ENCODE data around the gene KLHL29.

DNA sequence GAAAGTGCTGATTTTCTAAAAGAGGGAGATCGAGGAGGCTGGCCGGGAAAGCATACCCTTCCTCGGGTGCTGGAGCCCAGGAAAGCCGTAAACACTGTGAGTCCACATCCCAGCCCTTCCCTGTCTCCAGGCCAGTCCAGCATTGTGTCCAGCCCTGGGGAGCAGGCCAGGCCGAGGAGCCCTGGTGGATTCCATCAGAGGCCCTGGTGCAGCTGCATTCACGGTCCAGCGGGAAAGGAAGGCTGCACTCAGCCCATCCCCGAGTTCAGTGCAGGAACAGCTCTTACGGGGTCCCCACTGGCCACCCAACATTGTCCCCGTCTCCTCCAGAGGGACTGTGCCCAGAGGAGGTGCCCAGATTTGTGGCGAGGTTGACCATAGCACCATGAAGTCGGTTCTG, 218.6 kb downstream of the KLHL29 start:
- TF ChIP-seq RAD21 (IDR thresholded peaks at IDR 0.05; ENCODE audit: low read depth) (no peak), EZH2phosphoT487 (IDR thresholded peaks at IDR 0.05; ENCODE audit: borderline replicate concordance) (no peak), POLR2A (IDR thresholded peaks at IDR 0.05; ENCODE audit: borderline replicate concordance, extremely low read depth, insufficient read depth, insufficient read length) (no peak)
- TF ChIP-seq, protein P1, sequence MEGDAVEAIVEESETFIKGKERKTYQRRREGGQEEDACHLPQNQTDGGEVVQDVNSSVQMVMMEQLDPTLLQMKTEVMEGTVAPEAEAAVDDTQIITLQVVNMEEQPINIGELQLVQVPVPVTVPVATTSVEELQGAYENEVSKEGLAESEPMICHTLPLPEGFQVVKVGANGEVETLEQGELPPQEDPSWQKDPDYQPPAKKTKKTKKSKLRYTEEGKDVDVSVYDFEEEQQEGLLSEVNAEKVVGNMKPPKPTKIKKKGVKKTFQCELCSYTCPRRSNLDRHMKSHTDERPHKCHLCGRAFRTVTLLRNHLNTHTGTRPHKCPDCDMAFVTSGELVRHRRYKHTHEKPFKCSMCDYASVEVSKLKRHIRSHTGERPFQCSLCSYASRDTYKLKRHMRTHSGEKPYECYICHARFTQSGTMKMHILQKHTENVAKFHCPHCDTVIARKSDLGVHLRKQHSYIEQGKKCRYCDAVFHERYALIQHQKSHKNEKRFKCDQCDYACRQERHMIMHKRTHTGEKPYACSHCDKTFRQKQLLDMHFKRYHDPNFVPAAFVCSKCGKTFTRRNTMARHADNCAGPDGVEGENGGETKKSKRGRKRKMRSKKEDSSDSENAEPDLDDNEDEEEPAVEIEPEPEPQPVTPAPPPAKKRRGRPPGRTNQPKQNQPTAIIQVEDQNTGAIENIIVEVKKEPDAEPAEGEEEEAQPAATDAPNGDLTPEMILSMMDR (IDR thresholded peaks at IDR 0.05 in 2 of 3, conservative IDR thresholded peaks at IDR 0.05 in 1 of 3; ENCODE audit: borderline replicate concordance in 1 of 3, insufficient read depth in 1 of 3, low read depth in 2 of 3, low read length in 2 of 3): no peak
